WTC11 (cell line): ENCODE results near the gene TWIST2. TPM values are rescaled to one million over a fixed set of nuclear protein-coding genes. Genes with fewer than 3 reads are reported as not detected.

ENCODE experiments used
- ATAC-seq: fragments of 200-7000 bp; cut with Tn5 transposase; 2 replicates; pipeline ENCODE4 v1.10.0; 2021; ENCODE audit warnings: mild to moderate bottlenecking, moderate library complexity
- CTCF ChIA-PET: fragments of 300-600 bp; sonication (Branson Sonifier 250); formaldehyde crosslinking; loops from one replicate; lab custom pipeline; 2021; ENCODE audit warnings: antibody characterized with exemption; lab: Charles Lee
- POLR2A ChIA-PET: fragments of 350-600 bp; sonication (Branson Sonifier 250); formaldehyde crosslinking; loops from one replicate; lab custom pipeline; 2021; ENCODE audit warnings: antibody characterized with exemption; lab: Charles Lee
- DNase-seq: peaks from one replicate; pipeline ENCODE4 v3.0.0; 2021; ENCODE audit warnings: low spot score
- H3K27ac Mint-ChIP-seq: 2 replicates; pipeline ENCODE4 v1.8.0; 2021; ENCODE audit warnings: mixed read lengths
- H3K27me3 Mint-ChIP-seq: 2 replicates; pipeline ENCODE4 v1.8.0; 2021; ENCODE audit warnings: low read depth, mild to moderate bottlenecking, moderate library complexity, mixed read lengths
- H3K36me3 Mint-ChIP-seq: 2 replicates; pipeline ENCODE4 v1.8.0; 2021; ENCODE audit warnings: mixed read lengths
- H3K4me1 Mint-ChIP-seq: 2 replicates; pipeline ENCODE4 v1.8.0; 2022; ENCODE audit warnings: mixed read lengths
- H3K4me3 Mint-ChIP-seq: 2 replicates; pipeline ENCODE4 v1.8.0; 2021; ENCODE audit warnings: mild to moderate bottlenecking, moderate library complexity, mixed read lengths
- H3K9me3 Mint-ChIP-seq: 2 replicates; pipeline ENCODE4 v1.8.0; 2021; ENCODE audit warnings: mixed read lengths
- ARID4B ChIP-seq: sonication (generic); formaldehyde crosslinking; IDR thresholded peaks from 2 replicates; pipeline ENCODE4 v1.8.0; 2023; ENCODE audit warnings: missing genetic modification reagents, mild to moderate bottlenecking, borderline replicate concordance
- ETV6 ChIP-seq: sonication (generic); formaldehyde crosslinking; IDR thresholded peaks from 2 replicates; pipeline ENCODE4 v1.8.1; 2022; ENCODE audit warnings: mild to moderate bottlenecking, missing genetic modification reagents
- FOXJ3 ChIP-seq: sonication (generic); formaldehyde crosslinking; IDR thresholded peaks from 2 replicates; pipeline ENCODE4 v1.9.0; 2021; ENCODE audit warnings: missing genetic modification reagents, mild to moderate bottlenecking, borderline replicate concordance
- GTF2I ChIP-seq: fragments of 250-450 bp; sonication (Bioruptor Pico); conservative IDR thresholded peaks from 2 replicates; pipeline ENCODE4 v1.4.0; 2021; ENCODE audit warnings: mild to moderate bottlenecking
- JUN ChIP-seq: sonication (generic); formaldehyde crosslinking; IDR thresholded peaks from 2 replicates; pipeline ENCODE4 v1.8.0; 2023; ENCODE audit warnings: mild to moderate bottlenecking, missing genetic modification reagents
- NFATC4 ChIP-seq: fragments of 250-450 bp; sonication (Bioruptor Pico); IDR thresholded peaks from 2 replicates; pipeline ENCODE4 v1.9.0; 2021; ENCODE audit warnings: mild to moderate bottlenecking
- RORB ChIP-seq: fragments of 250-450 bp; sonication (Bioruptor Pico); IDR thresholded peaks from 2 replicates; pipeline ENCODE4 v1.9.0; 2021; ENCODE audit warnings: mild to moderate bottlenecking
- SP1 ChIP-seq: sonication (generic); formaldehyde crosslinking; conservative IDR thresholded peaks from 2 replicates; pipeline ENCODE4 v1.8.1; 2022; ENCODE audit warnings: missing genetic modification reagents
- TCF7 ChIP-seq: sonication (generic); formaldehyde crosslinking; IDR thresholded peaks from 2 replicates; pipeline ENCODE4 v1.8.0; 2022; ENCODE audit warnings: mild to moderate bottlenecking, low read depth, missing genetic modification reagents, moderate library complexity
- TEAD4 ChIP-seq: sonication (generic); formaldehyde crosslinking; IDR thresholded peaks from 2 replicates; pipeline ENCODE4 v1.8.0; 2022; ENCODE audit warnings: mild to moderate bottlenecking, missing genetic modification reagents
- ZNF263 ChIP-seq: sonication (generic); formaldehyde crosslinking; IDR thresholded peaks from 2 replicates; pipeline ENCODE4 v1.8.1; 2022; ENCODE audit warnings: low read depth, mild to moderate bottlenecking, moderate library complexity, missing genetic modification reagents
- ZNF416 ChIP-seq: fragments of 250-450 bp; sonication (Bioruptor Pico); IDR thresholded peaks from 2 replicates; pipeline ENCODE4 v1.9.0; 2021; ENCODE audit warnings: mild to moderate bottlenecking, inconsistent platforms
- ZNF423 ChIP-seq: fragments of 250-450 bp; sonication (Bioruptor Pico); IDR thresholded peaks from 2 replicates; pipeline ENCODE4 v2.1.2; 2022; ENCODE audit warnings: mild to moderate bottlenecking, moderate library complexity
- ZNF532 ChIP-seq: fragments of 250-450 bp; sonication (Bioruptor Pico); IDR thresholded peaks from 2 replicates; pipeline ENCODE4 v1.9.0; 2021; ENCODE audit warnings: mild to moderate bottlenecking, borderline replicate concordance
- total RNA-seq: library from RNA; stranded (reverse); gene quantifications from 3 replicates; pipeline ENCODE4 v1.2.3, GENCODE V29; 2021
- TF ChIP-seq, protein P1 (sequence below): sonication (generic); formaldehyde crosslinking; IDR thresholded peaks from 2 replicates; pipeline ENCODE4 v1.8.1; 2022; ENCODE audit warnings: low read depth, missing genetic modification reagents, borderline replicate concordance
- TF ChIP-seq, protein P2 (sequence below): fragments of 250-450 bp; sonication (Bioruptor Pico); IDR thresholded peaks from 2 replicates; pipeline ENCODE4 v1.9.0; 2021; ENCODE audit warnings: moderate library complexity, mild to moderate bottlenecking, inconsistent platforms, borderline replicate concordance

The TWIST2 gene
- total RNA-seq, 1 experiment from 2014 or later, result 5.7 TPM

- no peak for TF ChIP-seq ZNF423 (CRISPR knock-in tag)
- TF ChIP-seq ZNF263, result no peak
- 0 out of 2 replicates have a peak, but pooled peaks have one; percentile 49 for TF ChIP-seq ARID4B (CRISPR knock-in tag)
- TF ChIP-seq ZNF416 (CRISPR knock-in tag), result no peak
- TF ChIP-seq SP1 (CRISPR knock-in tag), result 0 out of 2 replicates have a peak, but pooled peaks have one; percentile 3
- no peak for TF ChIP-seq TEAD4 (CRISPR knock-in tag)
These were observed at the start of gene TWIST2 (continued) for GRCh38 chr2:238847841-238848690.

- Mint-ChIP-seq H3K9me3 (peaks cover 1% of the 10 kb centered on the region), H3K36me3 (no peaks in the 10 kb centered on the region), H3K4me1 (no peaks in the 10 kb centered on the region), H3K4me3 (no peak overlapping the region), H3K27ac (no peak overlapping the region), H3K27me3 (peaks cover 3% of the 10 kb centered on the region; the same call in 1 of the 2 replicates)
- no peak for TF ChIP-seq GTF2I
- no peak for TF ChIP-seq RORB (CRISPR knock-in tag)
- TF ChIP-seq ZNF532, result no peak
- TF ChIP-seq, protein P1, sequence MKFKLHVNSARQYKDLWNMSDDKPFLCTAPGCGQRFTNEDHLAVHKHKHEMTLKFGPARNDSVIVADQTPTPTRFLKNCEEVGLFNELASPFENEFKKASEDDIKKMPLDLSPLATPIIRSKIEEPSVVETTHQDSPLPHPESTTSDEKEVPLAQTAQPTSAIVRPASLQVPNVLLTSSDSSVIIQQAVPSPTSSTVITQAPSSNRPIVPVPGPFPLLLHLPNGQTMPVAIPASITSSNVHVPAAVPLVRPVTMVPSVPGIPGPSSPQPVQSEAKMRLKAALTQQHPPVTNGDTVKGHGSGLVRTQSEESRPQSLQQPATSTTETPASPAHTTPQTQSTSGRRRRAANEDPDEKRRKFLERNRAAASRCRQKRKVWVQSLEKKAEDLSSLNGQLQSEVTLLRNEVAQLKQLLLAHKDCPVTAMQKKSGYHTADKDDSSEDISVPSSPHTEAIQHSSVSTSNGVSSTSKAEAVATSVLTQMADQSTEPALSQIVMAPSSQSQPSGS (CRISPR knock-in tag), result no peak
- TF ChIP-seq ETV6 (CRISPR knock-in tag), result no peak
- TF ChIP-seq NFATC4 (CRISPR knock-in tag), result no peak
- no peak for TF ChIP-seq JUN (CRISPR knock-in tag)
- no peak for TF ChIP-seq TCF7
- TF ChIP-seq FOXJ3 (CRISPR knock-in tag), result no peak
- no peak for TF ChIP-seq ZNF263
- TF ChIP-seq, protein P2, sequence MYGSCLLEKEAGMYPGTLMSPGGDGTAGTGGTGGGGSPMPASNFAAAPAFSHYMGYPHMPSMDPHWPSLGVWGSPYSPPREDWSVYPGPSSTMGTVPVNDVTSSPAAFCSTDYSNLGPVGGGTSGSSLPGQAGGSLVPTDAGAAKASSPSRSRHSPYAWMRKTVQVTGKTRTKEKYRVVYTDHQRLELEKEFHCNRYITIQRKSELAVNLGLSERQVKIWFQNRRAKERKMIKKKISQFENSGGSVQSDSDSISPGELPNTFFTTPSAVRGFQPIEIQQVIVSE (CRISPR knock-in tag), result no peak
- POLR2A ChIA-PET, result no interaction called here
- ATAC-seq (no peak), DNase-seq (no peak)
- CTCF ChIA-PET, result no interaction called here
These were observed 46.1 kb upstream of the TWIST2 start for GRCh38 chr2:238801791-238802190.
